Measurements from ENCODE around the gene LRRC17. TPM values are rescaled to one million over a fixed set of nuclear protein-coding genes. Genes with fewer than 3 reads are reported as not detected.

Gene LRRC17
- total RNA-seq, 2 experiments from 2014 or later: 0.22 TPM; not detected in 1

GRCh38 chr7:102938679-102939078 lies 25.9 kb downstream of the LRRC17 start:
- H3K9me3 Mint-ChIP-seq: no peaks in the 10 kb centered on the region
- DNase-seq: no peak
- Histone ChIP-seq H3K27ac (ENCODE audit: low read depth in 1 of 2, low read length in 2 of 2) (no peak overlapping the region), H3K9me3 (ENCODE audit: control insufficient read depth in 1 of 2, insufficient read depth in 1 of 2, low read length in 2 of 2) (no peaks in the 10 kb centered on the region), H3K36me3 (ENCODE audit: insufficient read depth, low read length) (no peaks in the 10 kb centered on the region), H3K4me3 (ENCODE audit: low read length) (no peak overlapping the region), H3K27me3 (ENCODE audit: control insufficient read depth in 1 of 2, insufficient read depth in 2 of 2, low read length in 2 of 2) (no peaks in the 10 kb centered on the region), H3K4me1 (ENCODE audit: insufficient read depth, low read length) (no peaks in the 10 kb centered on the region)
- H3K4me3 Mint-ChIP-seq: no peak overlapping the region
- no peaks in the 10 kb centered on the region for H3K27me3 Mint-ChIP-seq
- no peak for TF ChIP-seq CTCF (IDR thresholded peaks at IDR 0.05)
- no peak overlapping the region for H3K27ac Mint-ChIP-seq
- H3K4me1 Mint-ChIP-seq (ENCODE audit: low read depth): no peaks in the 10 kb centered on the region
- ChIA-PET CTCF (no interaction called here), POLR2A (no interaction called here)
- no peaks in the 10 kb centered on the region for H3K36me3 Mint-ChIP-seq (ENCODE audit: low read depth)
- ATAC-seq (ENCODE audit: poor library complexity): no peak
- intact Hi-C loops (cut with DNase I, micrococcal nuclease): no loop called here

DNA sequence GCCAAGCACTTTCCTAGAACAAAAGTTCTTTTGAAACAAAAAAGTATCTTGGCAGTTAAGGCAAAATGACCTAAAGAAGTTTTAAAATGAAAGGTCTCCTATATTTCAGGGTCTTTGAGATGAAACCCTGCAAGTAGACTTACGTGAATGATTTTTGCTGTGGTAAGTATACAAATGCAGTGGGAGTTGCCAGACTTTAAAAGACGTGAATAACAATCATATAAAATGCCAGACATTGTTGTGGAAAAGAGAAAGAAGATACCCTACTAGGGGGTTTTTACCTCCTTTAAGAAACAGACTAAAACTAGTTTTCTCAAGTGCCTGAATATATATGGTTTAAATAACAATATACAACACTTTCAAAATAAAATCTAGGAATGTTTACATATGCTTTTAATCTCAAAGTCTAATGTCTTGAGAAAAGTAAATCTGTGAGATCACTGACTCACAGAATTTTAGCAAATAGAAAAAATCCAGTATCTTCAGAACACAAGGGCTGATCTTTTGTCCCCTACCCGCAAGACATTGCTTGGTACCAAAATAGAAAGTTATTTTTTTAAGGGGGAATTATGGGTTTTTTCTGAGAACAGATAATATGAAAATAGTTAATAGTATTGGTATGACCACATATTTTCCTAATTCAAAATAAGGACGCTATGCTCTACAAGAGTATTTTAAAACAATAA lies 29.5 kb downstream of the LRRC17 start:
- no peaks in the 10 kb centered on the region for H3K4me1 ChIP-seq (ENCODE audit: insufficient read depth, low read length)
- POLR2A ChIA-PET: no interaction called here
- TF ChIP-seq CTCF (IDR thresholded peaks at IDR 0.05): no peak

GRCh38 chr7:102942868-102943267 lies 30.1 kb downstream of the LRRC17 start:
- ATAC-seq (ENCODE audit: poor library complexity) (no peak), DNase-seq (no peak)
- POLR2A ChIA-PET: no interaction called here
- Histone ChIP-seq H3K9me3 (ENCODE audit: control insufficient read depth in 1 of 2, insufficient read depth in 1 of 2, low read length in 2 of 2) (no peaks in the 10 kb centered on the region), H3K36me3 (ENCODE audit: insufficient read depth, low read length) (no peaks in the 10 kb centered on the region), H3K27me3 (ENCODE audit: control insufficient read depth in 1 of 2, insufficient read depth in 2 of 2, low read length in 2 of 2) (no peaks in the 10 kb centered on the region), H3K4me1 (ENCODE audit: insufficient read depth, low read length) (no peaks in the 10 kb centered on the region), H3K27ac (ENCODE audit: low read depth in 1 of 2, low read length in 2 of 2) (no peak overlapping the region), H3K4me3 (ENCODE audit: low read length) (no peak overlapping the region)
- TF ChIP-seq CTCF (IDR thresholded peaks at IDR 0.05): no peak
- H3K9me3 Mint-ChIP-seq: no peaks in the 10 kb centered on the region
- no peak overlapping the region for H3K27ac Mint-ChIP-seq
- no peak overlapping the region for H3K4me3 Mint-ChIP-seq
- CTCF ChIA-PET: no interaction called here
- no peaks in the 10 kb centered on the region for H3K27me3 Mint-ChIP-seq
- H3K36me3 Mint-ChIP-seq (ENCODE audit: low read depth): no peaks in the 10 kb centered on the region
- no peaks in the 10 kb centered on the region for H3K4me1 Mint-ChIP-seq (ENCODE audit: low read depth)
- intact Hi-C loops (cut with DNase I, micrococcal nuclease): no loop called here

More for the DNA sequence above, 29.5 kb downstream of the LRRC17 start:
- H3K27me3 Mint-ChIP-seq: no peaks in the 10 kb centered on the region
- Histone ChIP-seq H3K27me3 (ENCODE audit: control insufficient read depth in 1 of 2, insufficient read depth in 2 of 2, low read length in 2 of 2) (no peaks in the 10 kb centered on the region), H3K36me3 (ENCODE audit: insufficient read depth, low read length) (no peaks in the 10 kb centered on the region), H3K9me3 (ENCODE audit: control insufficient read depth in 1 of 2, insufficient read depth in 1 of 2, low read length in 2 of 2) (no peaks in the 10 kb centered on the region), H3K27ac (ENCODE audit: low read depth in 1 of 2, low read length in 2 of 2) (no peak overlapping the region), H3K4me3 (ENCODE audit: low read length) (no peak overlapping the region)
- no peak for ATAC-seq (ENCODE audit: poor library complexity)
- intact Hi-C loops (cut with DNase I, micrococcal nuclease): no loop called here
- H3K4me3 Mint-ChIP-seq: no peak overlapping the region
- no peak overlapping the region for H3K27ac Mint-ChIP-seq
- DNase-seq: no peak
- H3K36me3 Mint-ChIP-seq (ENCODE audit: low read depth): no peaks in the 10 kb centered on the region
- H3K4me1 Mint-ChIP-seq (ENCODE audit: low read depth): no peaks in the 10 kb centered on the region
- CTCF ChIA-PET: no interaction called here
- no peaks in the 10 kb centered on the region for H3K9me3 Mint-ChIP-seq
